ENCODE data around the gene CDC42BPB.

- no peak for TF ChIP-seq ZNF274 (IDR thresholded peaks at IDR 0.05; ENCODE audit: low read depth, low read length)
- no peak for TF ChIP-seq SUZ12 (IDR thresholded peaks at IDR 0.05; ENCODE audit: extremely low read depth, insufficient read depth, insufficient read length)
- no peak for TF ChIP-seq YY1 (IDR thresholded peaks at IDR 0.05; ENCODE audit: insufficient read depth, insufficient read length)
Measured at GRCh38 chr14:102943454-102943853, 113.9 kb downstream of the CDC42BPB start.

All from NT2/D1 (cell line).